ENCODE results near the gene TJAP1.
A peak's percentile ranks its signal among the peaks of the same experiment; 100 is the strongest.

The TJAP1 gene

DNA sequence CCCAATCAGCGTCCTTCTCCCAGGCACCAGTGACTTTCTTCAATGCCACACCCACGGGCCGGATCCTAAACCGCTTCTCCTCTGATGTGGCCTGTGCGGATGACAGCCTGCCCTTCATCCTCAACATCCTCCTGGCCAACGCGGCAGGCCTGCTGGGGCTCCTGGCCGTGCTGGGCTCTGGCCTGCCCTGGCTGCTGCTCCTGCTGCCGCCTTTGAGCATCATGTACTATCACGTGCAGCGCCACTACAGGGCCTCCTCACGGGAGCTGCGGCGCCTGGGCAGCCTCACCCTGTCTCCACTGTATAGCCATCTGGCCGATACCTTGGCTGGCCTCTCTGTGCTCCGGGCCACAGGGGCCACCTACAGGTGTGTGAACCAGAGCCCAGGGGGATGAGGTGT, 31.8 kb upstream of the TJAP1 start:
- Histone ChIP-seq H3K36me3 (ENCODE audit: control insufficient read depth in 2 of 2, insufficient read depth in 1 of 2, low read length in 2 of 2) (peaks cover 11 to 86% of the 10 kb centered on the region in 2 experiments; a peak in 2 of 3 replicates), H3K4me3 (ENCODE audit: low read depth, low read length) (no peak overlapping the region), H3K4me1 (ENCODE audit: control insufficient read depth, insufficient read depth, low read length) (no peaks in the 10 kb centered on the region), H3K9me3 (ENCODE audit: control insufficient read depth, insufficient read depth, low read depth, low read length) (no peaks in the 10 kb centered on the region), H3K27ac (ENCODE audit: extremely low read depth, low read depth, low read length) (no peak overlapping the region)
- ChIA-PET POLR2A (interaction anchor here (1.0 kb wide), 1 partner anchor 9 kb away, joined by 3 read pairs; no protein-coding TSS in a partner anchor), CTCF (no interaction called here)
- no peak for TF ChIP-seq GLIS1 (tag by site-specific recombination; IDR thresholded peaks at IDR 0.05)
- no peak for TF ChIP-seq ZNF24 (tag by site-specific recombination; IDR thresholded peaks at IDR 0.05)
- TF ChIP-seq SETDB1 (IDR thresholded peaks at IDR 0.05; ENCODE audit: insufficient read length, low read length), result no peak
- 0 out of 2 replicates have a peak, but pooled peaks have one; percentile 12 for TF ChIP-seq ZNF600 (tag by site-specific recombination; IDR thresholded peaks at IDR 0.05)
- no peak for TF ChIP-seq ZNF558 (tag by site-specific recombination; IDR thresholded peaks at IDR 0.05)
- TF ChIP-seq ZFP37 (tag by site-specific recombination; IDR thresholded peaks at IDR 0.05), result no peak

GRCh38 chr6:43447604-43448003, 29.8 kb upstream of the TJAP1 start:
- Histone ChIP-seq H3K9me3 (ENCODE audit: control insufficient read depth, insufficient read depth, low read depth, low read length) (no peaks in the 10 kb centered on the region), H3K27ac (ENCODE audit: extremely low read depth, low read depth, low read length) (no peak overlapping the region), H3K36me3 (ENCODE audit: control insufficient read depth in 2 of 2, insufficient read depth in 1 of 2, low read length in 2 of 2) (peaks cover 0 to 92% of the 10 kb centered on the region in 2 experiments; a peak in 2 of 3 replicates), H3K4me1 (ENCODE audit: control insufficient read depth, insufficient read depth, low read length) (no peaks in the 10 kb centered on the region), H3K4me3 (ENCODE audit: low read depth, low read length) (no peak overlapping the region)
- POLR2A ChIA-PET, result interaction anchor here (0.6 to 0.8 kb wide), 2 partner anchors 9 kb away, joined by 3 read pairs; no protein-coding TSS in a partner anchor
- CTCF ChIA-PET, result interaction anchor here (0.6 to 3.6 kb wide), 2 partner anchors 49 to 227 kb away, joined by 3 to 14 read pairs; no protein-coding TSS in a partner anchor
- no peak for TF ChIP-seq ZNF501 (tag by site-specific recombination; IDR thresholded peaks at IDR 0.05)
- TF ChIP-seq ZNF366 (tag by site-specific recombination; conservative IDR thresholded peaks at IDR 0.05), result 0 out of 2 replicates have a peak, but pooled peaks have one; percentile 14

GRCh38 chr6:43448916-43449315, 28.5 kb upstream of the TJAP1 start:
- no peak overlapping the region for H3K27ac ChIP-seq (ENCODE audit: extremely low read depth, low read depth, low read length)
- H3K36me3 ChIP-seq (ENCODE audit: control insufficient read depth in 2 of 2, insufficient read depth in 1 of 2, low read length in 2 of 2), result peaks cover 4 to 86% of the 10 kb centered on the region in 2 experiments; a peak in 2 of 3 replicates
- CTCF ChIA-PET, result interaction anchor here (0.6 to 3.6 kb wide), 4 partner anchors 27 to 73 kb away, joined by 3 to 14 read pairs (median 4); no protein-coding TSS in a partner anchor
- no peaks in the 10 kb centered on the region for H3K4me1 ChIP-seq (ENCODE audit: control insufficient read depth, insufficient read depth, low read length)
- TF ChIP-seq ZNF776 (tag by site-specific recombination; IDR thresholded peaks at IDR 0.05; ENCODE audit: borderline replicate concordance), result no peak
- TF ChIP-seq ZNF664 (tag by site-specific recombination; IDR thresholded peaks at IDR 0.05), result no peak
- no peak for TF ChIP-seq SALL2 (tag by site-specific recombination; IDR thresholded peaks at IDR 0.05; ENCODE audit: borderline replicate concordance)
- no peak for TF ChIP-seq GLI2 (tag by site-specific recombination; IDR thresholded peaks at IDR 0.05; ENCODE audit: borderline replicate concordance, low read depth)
- TF ChIP-seq, protein P1, sequence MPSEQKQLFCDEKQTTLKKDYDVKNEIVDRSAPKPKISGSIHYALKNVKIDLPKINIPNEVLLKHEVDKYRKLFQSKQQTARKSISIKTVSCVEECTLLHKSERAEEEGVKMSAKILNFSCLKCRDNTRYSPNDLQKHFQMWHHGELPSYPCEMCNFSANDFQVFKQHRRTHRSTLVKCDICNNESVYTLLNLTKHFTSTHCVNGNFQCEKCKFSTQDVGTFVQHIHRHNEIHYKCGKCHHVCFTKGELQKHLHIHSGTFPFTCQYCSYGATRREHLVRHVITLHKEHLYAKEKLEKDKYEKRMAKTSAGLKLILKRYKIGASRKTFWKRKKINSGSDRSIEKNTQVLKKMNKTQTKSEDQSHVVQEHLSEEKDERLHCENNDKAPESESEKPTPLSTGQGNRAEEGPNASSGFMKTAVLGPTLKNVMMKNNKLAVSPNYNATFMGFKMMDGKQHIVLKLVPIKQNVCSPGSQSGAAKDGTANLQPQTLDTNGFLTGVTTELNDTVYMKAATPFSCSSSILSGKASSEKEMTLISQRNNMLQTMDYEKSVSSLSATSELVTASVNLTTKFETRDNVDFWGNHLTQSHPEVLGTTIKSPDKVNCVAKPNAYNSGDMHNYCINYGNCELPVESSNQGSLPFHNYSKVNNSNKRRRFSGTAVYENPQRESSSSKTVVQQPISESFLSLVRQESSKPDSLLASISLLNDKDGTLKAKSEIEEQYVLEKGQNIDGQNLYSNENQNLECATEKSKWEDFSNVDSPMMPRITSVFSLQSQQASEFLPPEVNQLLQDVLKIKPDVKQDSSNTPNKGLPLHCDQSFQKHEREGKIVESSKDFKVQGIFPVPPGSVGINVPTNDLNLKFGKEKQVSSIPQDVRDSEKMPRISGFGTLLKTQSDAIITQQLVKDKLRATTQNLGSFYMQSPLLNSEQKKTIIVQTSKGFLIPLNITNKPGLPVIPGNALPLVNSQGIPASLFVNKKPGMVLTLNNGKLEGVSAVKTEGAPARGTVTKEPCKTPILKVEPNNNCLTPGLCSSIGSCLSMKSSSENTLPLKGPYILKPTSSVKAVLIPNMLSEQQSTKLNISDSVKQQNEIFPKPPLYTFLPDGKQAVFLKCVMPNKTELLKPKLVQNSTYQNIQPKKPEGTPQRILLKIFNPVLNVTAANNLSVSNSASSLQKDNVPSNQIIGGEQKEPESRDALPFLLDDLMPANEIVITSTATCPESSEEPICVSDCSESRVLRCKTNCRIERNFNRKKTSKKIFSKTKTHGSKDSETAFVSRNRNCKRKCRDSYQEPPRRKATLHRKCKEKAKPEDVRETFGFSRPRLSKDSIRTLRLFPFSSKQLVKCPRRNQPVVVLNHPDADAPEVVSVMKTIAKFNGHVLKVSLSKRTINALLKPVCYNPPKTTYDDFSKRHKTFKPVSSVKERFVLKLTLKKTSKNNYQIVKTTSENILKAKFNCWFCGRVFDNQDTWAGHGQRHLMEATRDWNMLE (tag by site-specific recombination; conservative IDR thresholded peaks at IDR 0.05; ENCODE audit: low read depth), result no peak
- no peak for TF ChIP-seq SCRT2 (tag by site-specific recombination; IDR thresholded peaks at IDR 0.05)
- no peak for TF ChIP-seq ZNF521 (tag by site-specific recombination; IDR thresholded peaks at IDR 0.05)
- no peak for TF ChIP-seq ZNF112 (tag by site-specific recombination; IDR thresholded peaks at IDR 0.05)
- TF ChIP-seq ZNF549 (tag by site-specific recombination; IDR thresholded peaks at IDR 0.05), result no peak
- TF ChIP-seq ZNF214 (tag by site-specific recombination; IDR thresholded peaks at IDR 0.05; ENCODE audit: borderline replicate concordance), result no peak
- no peak for TF ChIP-seq ZNF121 (tag by site-specific recombination; IDR thresholded peaks at IDR 0.05)
- no peak for TF ChIP-seq ZNF302 (tag by site-specific recombination; IDR thresholded peaks at IDR 0.05; ENCODE audit: low read depth)
- TF ChIP-seq, protein P2, sequence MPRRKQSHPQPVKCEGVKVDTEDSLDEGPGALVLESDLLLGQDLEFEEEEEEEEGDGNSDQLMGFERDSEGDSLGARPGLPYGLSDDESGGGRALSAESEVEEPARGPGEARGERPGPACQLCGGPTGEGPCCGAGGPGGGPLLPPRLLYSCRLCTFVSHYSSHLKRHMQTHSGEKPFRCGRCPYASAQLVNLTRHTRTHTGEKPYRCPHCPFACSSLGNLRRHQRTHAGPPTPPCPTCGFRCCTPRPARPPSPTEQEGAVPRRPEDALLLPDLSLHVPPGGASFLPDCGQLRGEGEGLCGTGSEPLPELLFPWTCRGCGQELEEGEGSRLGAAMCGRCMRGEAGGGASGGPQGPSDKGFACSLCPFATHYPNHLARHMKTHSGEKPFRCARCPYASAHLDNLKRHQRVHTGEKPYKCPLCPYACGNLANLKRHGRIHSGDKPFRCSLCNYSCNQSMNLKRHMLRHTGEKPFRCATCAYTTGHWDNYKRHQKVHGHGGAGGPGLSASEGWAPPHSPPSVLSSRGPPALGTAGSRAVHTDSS (tag by site-specific recombination; IDR thresholded peaks at IDR 0.05), result no peak
- TF ChIP-seq SP7 (tag by site-specific recombination; IDR thresholded peaks at IDR 0.05), result no peak
- TF ChIP-seq ZNF169 (tag by site-specific recombination; IDR thresholded peaks at IDR 0.05), result no peak
- TF ChIP-seq ZNF37A (tag by site-specific recombination; IDR thresholded peaks at IDR 0.05), result no peak
- TF ChIP-seq ZNF596 (tag by site-specific recombination; IDR thresholded peaks at IDR 0.05), result no peak
- no peak for TF ChIP-seq ZNF529 (tag by site-specific recombination; IDR thresholded peaks at IDR 0.05; ENCODE audit: insufficient replicate concordance)
- TF ChIP-seq OSR2 (tag by site-specific recombination; IDR thresholded peaks at IDR 0.05), result no peak
- no peak for TF ChIP-seq GFI1B (tag by site-specific recombination; IDR thresholded peaks at IDR 0.05)
- POLR2A ChIA-PET, result interaction anchor here (0.6 to 1.0 kb wide), 3 partner anchors 12 to 188 kb away, joined by 3 to 11 read pairs (median 3); no protein-coding TSS in a partner anchor
- H3K4me3 ChIP-seq (ENCODE audit: low read depth, low read length), result no peak overlapping the region
- H3K9me3 ChIP-seq (ENCODE audit: control insufficient read depth, insufficient read depth, low read depth, low read length), result no peaks in the 10 kb centered on the region
